Measurements from ENCODE around the gene CCDC184.
"Not testable (repeated sequence)": the region's sequence is repeated elsewhere in the genome, so short reads cannot be mapped to it uniquely, and the experiment has no call there.

Gene CCDC184

GRCh38 chr12:48203192-48203591, 19.7 kb downstream of the CCDC184 start, which contains the start of gene OR10AD1:
TSS of gene OR10AD1 (minus strand) at chr12:48203292. CDS start at chr12:48203292, 0 bp downstream.
- DNase-seq (ENCODE audit: low spot score), result no peak

- DNase-seq (ENCODE audit: low spot score), result not testable (repeated sequence)
Measured at GRCh38 chr12:48209495-48209894, 26.1 kb downstream of the CCDC184 start.

GRCh38 chr12:48216785-48217184, 33.3 kb downstream of the CCDC184 start:
- DNase-seq (ENCODE audit: low spot score), result no peak

- no peak for DNase-seq (ENCODE audit: low spot score)
Measured at GRCh38 chr12:48219631-48220030, 36.2 kb downstream of the CCDC184 start.

- no peak for DNase-seq (ENCODE audit: low spot score)
Measured at GRCh38 chr12:48220701-48221100, 37.3 kb downstream of the CCDC184 start.

GRCh38 chr12:48221645-48222044, 38.2 kb downstream of the CCDC184 start:
- no peak for DNase-seq (ENCODE audit: low spot score)

- DNase-seq (ENCODE audit: low spot score), result not testable (repeated sequence)
Measured at GRCh38 chr12:48224533-48224932, 41.1 kb downstream of the CCDC184 start.

GRCh38 chr12:48231169-48231958, 47.9 kb downstream of the CCDC184 start:
- DNase-seq (ENCODE audit: low spot score), result not testable (repeated sequence)

All from iPS-NIHi11 (cell line).